ENCODE measurements around the gene NT5DC4. TPM values are rescaled to one million over a fixed set of nuclear protein-coding genes. Genes with fewer than 3 reads are reported as not detected.

Gene NT5DC4
- total RNA-seq, 1 donor from 2014 or later: not detected

DNA sequence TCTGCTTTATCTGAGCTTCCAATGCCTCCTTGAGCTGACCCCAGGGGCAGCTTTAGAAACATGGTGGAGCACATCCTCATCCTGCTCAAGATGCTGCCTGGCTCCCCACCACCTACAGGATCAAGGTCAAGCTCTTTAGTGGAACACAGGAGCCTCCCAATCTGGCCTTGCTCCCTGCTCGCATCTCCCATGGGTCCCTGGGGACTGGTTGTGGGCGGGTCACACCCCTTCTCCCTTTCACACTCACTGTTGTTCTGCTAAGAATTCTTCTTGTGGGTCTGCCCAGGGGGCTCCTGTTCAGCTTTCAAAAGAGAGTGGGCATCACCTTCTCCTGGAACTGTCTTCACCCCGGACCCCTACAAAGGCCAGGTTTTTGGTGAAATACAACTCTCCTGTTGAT lies 8.4 kb upstream of the NT5DC4 start:
- H3K27ac Mint-ChIP-seq: peak overlapping the region; percentile 42
- Histone ChIP-seq H3K4me1 (no peaks in the 10 kb centered on the region), H3K27me3 (no peaks in the 10 kb centered on the region), H3K9me3 (ENCODE audit: low read depth) (no peaks in the 10 kb centered on the region), H4K20me1 (ENCODE audit: low read depth) (no peaks in the 10 kb centered on the region), H3K4me3 (no peak overlapping the region), H2AFZ (replicated peaks) (no peak overlapping the region), H3K79me2 (ENCODE audit: low read depth) (no peaks in the 10 kb centered on the region), H3F3A (ENCODE audit: low read depth) (no peaks in the 10 kb centered on the region), H3K9ac (no peak overlapping the region), H3K4me2 (no peak overlapping the region), H3K27ac (no peak overlapping the region), H3K36me3 (no peaks in the 10 kb centered on the region)
- peaks cover 31% of the 10 kb centered on the region for H3K4me1 Mint-ChIP-seq
- no peaks in the 10 kb centered on the region for H3K36me3 Mint-ChIP-seq
- H3K4me3 Mint-ChIP-seq: no peak overlapping the region
- H3K27me3 Mint-ChIP-seq (ENCODE audit: insufficient read depth, low read depth): peaks cover 14% of the 10 kb centered on the region
- no peak for TF ChIP-seq EZH2 (IDR thresholded peaks at IDR 0.05)
- peaks cover 5% of the 10 kb centered on the region for H3K9me3 Mint-ChIP-seq
- DNase-seq (ENCODE audit: low spot score): no peak

DNA sequence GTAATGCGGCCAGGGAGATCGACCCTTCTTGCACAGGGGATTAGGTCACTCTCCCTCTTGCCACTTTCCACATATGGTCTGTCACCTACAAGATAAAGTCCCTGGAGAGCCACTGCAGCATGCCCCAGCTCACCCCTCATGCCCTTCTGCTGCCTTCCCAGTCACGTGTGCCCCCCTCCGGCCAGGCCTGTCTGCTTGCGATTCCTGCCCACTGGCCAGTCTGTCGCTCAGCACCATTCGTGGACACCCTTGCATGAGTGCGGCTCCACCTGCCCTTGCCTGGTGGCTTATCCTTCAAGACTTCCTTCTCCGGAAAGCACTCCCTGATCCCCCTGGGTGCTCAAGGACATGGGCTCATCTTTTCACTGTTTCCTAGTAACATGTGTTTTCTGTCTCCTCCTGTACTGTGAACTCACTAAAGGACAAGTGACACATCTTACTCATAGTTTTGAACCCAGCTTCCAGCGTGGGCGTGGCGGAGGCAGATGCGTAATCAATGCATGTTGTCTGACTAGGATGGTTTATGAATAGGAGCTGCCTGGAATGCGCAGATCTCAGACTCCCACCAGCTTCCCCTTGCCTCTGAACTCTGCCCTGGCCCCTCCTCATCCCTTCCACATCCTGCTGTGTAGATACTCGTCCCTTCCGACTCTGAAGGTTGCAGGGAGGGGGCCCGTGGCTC lies 7.8 kb upstream of the NT5DC4 start:
- no peak overlapping the region for H2AFZ ChIP-seq (replicated peaks)
- no peaks in the 10 kb centered on the region for H3K27me3 ChIP-seq
- Mint-ChIP-seq H3K9me3 (peaks cover 5% of the 10 kb centered on the region), H3K4me1 (peaks cover 31% of the 10 kb centered on the region), H3K27me3 (ENCODE audit: insufficient read depth, low read depth) (peaks cover 8% of the 10 kb centered on the region), H3K36me3 (no peaks in the 10 kb centered on the region), H3K4me3 (no peak overlapping the region), H3K27ac (peak overlapping the region; percentile 9)
- no peaks in the 10 kb centered on the region for H4K20me1 ChIP-seq (ENCODE audit: low read depth)
- H3K9me3 ChIP-seq (ENCODE audit: low read depth): no peaks in the 10 kb centered on the region
- no peak overlapping the region for H3K27ac ChIP-seq
- no peaks in the 10 kb centered on the region for H3K4me1 ChIP-seq
- no peak for DNase-seq (ENCODE audit: low spot score)
- H3F3A ChIP-seq (ENCODE audit: low read depth): no peaks in the 10 kb centered on the region
- no peak overlapping the region for H3K9ac ChIP-seq
- H3K4me2 ChIP-seq: no peak overlapping the region
- no peaks in the 10 kb centered on the region for H3K36me3 ChIP-seq
- H3K79me2 ChIP-seq (ENCODE audit: low read depth): no peaks in the 10 kb centered on the region
- TF ChIP-seq EZH2 (IDR thresholded peaks at IDR 0.05) (no peak), EZH2phosphoT487 (IDR thresholded peaks at IDR 0.05) (no peak)
- TF ChIP-seq, protein P1, sequence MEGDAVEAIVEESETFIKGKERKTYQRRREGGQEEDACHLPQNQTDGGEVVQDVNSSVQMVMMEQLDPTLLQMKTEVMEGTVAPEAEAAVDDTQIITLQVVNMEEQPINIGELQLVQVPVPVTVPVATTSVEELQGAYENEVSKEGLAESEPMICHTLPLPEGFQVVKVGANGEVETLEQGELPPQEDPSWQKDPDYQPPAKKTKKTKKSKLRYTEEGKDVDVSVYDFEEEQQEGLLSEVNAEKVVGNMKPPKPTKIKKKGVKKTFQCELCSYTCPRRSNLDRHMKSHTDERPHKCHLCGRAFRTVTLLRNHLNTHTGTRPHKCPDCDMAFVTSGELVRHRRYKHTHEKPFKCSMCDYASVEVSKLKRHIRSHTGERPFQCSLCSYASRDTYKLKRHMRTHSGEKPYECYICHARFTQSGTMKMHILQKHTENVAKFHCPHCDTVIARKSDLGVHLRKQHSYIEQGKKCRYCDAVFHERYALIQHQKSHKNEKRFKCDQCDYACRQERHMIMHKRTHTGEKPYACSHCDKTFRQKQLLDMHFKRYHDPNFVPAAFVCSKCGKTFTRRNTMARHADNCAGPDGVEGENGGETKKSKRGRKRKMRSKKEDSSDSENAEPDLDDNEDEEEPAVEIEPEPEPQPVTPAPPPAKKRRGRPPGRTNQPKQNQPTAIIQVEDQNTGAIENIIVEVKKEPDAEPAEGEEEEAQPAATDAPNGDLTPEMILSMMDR (IDR thresholded peaks at IDR 0.05): no peak
- no peak overlapping the region for H3K4me3 ChIP-seq

DNA sequence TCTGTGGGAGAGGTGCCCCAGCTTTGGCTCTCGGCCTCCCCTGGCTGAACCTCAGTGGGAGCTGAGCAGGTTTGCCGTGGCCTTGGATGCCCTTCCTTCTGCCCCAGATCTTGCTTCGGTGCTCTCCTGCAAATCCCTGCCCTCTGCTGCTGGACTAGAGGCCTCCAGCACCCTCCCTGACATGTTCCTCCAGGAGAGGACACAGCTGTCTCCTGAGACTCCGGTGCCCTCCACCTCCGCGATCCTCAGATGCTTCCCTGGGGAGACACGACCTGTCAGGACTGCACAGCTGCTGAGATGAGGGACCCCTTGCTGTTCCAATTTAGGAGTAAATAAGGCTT lies 7.3 kb upstream of the NT5DC4 start:
- Histone ChIP-seq H3K4me2 (no peak overlapping the region), H3K79me2 (ENCODE audit: low read depth) (no peaks in the 10 kb centered on the region), H3K27me3 (no peaks in the 10 kb centered on the region), H2AFZ (replicated peaks) (no peak overlapping the region), H3K36me3 (no peaks in the 10 kb centered on the region), H3K9ac (no peak overlapping the region), H3K9me3 (ENCODE audit: low read depth) (no peaks in the 10 kb centered on the region), H3K4me1 (no peaks in the 10 kb centered on the region), H3F3A (ENCODE audit: low read depth) (no peaks in the 10 kb centered on the region), H4K20me1 (ENCODE audit: low read depth) (no peaks in the 10 kb centered on the region), H3K4me3 (no peak overlapping the region), H3K27ac (no peak overlapping the region)
- H3K9me3 Mint-ChIP-seq: peaks cover 5% of the 10 kb centered on the region
- no peak for DNase-seq (ENCODE audit: low spot score)
- H3K27ac Mint-ChIP-seq: peak overlapping the region; percentile 9
- H3K4me3 Mint-ChIP-seq: no peak overlapping the region
- TF ChIP-seq EZH2phosphoT487 (IDR thresholded peaks at IDR 0.05) (no peak), EZH2 (IDR thresholded peaks at IDR 0.05) (no peak)
- TF ChIP-seq, protein P1 (IDR thresholded peaks at IDR 0.05): no peak
- H3K4me1 Mint-ChIP-seq: peaks cover 28% of the 10 kb centered on the region
- no peaks in the 10 kb centered on the region for H3K36me3 Mint-ChIP-seq
- peaks cover 7% of the 10 kb centered on the region for H3K27me3 Mint-ChIP-seq (ENCODE audit: insufficient read depth, low read depth)

DNA sequence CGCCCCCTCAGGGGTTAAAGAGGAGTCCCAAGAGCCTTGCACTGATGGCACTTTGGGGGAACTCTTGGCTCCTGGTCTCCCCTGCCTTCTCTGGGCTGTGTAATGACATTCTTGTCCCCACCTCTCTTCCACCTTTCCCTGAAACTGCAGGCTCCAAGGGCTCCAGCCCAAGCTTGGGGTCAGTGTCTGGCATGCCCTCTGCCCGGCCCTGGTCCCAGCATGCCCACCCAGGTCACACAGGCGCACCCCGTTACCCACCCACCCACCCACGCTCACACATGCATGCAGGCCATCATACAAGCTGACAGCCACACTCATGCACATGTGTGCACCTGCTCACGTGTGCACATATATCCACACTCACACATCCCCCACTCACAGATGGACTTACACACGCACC lies 6.9 kb upstream of the NT5DC4 start:
- TF ChIP-seq, protein P1 (IDR thresholded peaks at IDR 0.05): no peak
- Histone ChIP-seq H2AFZ (replicated peaks) (no peak overlapping the region), H3K79me2 (ENCODE audit: low read depth) (no peaks in the 10 kb centered on the region), H3K36me3 (no peaks in the 10 kb centered on the region), H3K4me2 (no peak overlapping the region), H3K27ac (no peak overlapping the region), H3K9ac (no peak overlapping the region), H3K4me1 (no peaks in the 10 kb centered on the region), H3K9me3 (ENCODE audit: low read depth) (no peaks in the 10 kb centered on the region), H3K4me3 (no peak overlapping the region), H3F3A (ENCODE audit: low read depth) (no peaks in the 10 kb centered on the region), H4K20me1 (ENCODE audit: low read depth) (no peaks in the 10 kb centered on the region), H3K27me3 (no peaks in the 10 kb centered on the region)
- no peak overlapping the region for H3K4me3 Mint-ChIP-seq
- peaks cover 5% of the 10 kb centered on the region for H3K9me3 Mint-ChIP-seq
- H3K27ac Mint-ChIP-seq: no peak overlapping the region
- peaks cover 27% of the 10 kb centered on the region for H3K4me1 Mint-ChIP-seq
- no peaks in the 10 kb centered on the region for H3K36me3 Mint-ChIP-seq
- no peak for DNase-seq (ENCODE audit: low spot score)
- H3K27me3 Mint-ChIP-seq (ENCODE audit: insufficient read depth, low read depth): peaks cover 7% of the 10 kb centered on the region

Data from neural progenitor cell (in vitro differentiated cells).